Caco-2 (cell line): ENCODE measurements around the gene STAP1. TPM values are rescaled to one million over a fixed set of nuclear protein-coding genes. Genes with fewer than 3 reads are reported as not detected.

ENCODE experiments used
- BruUV-seq: library from RNA; stranded (reverse); fragments of 400-500 nt; replicated peaks from 2 replicates; lab custom pipeline; 2021; lab: Mats Ljungman, UMichigan
- CTCF ChIA-PET: fragments of 300-600 bp; sonication (Branson Sonifier 250); formaldehyde crosslinking; loops from one replicate; lab custom pipeline; 2022; ENCODE audit warnings: antibody characterized with exemption; lab: Charles Lee
- POLR2A ChIA-PET: fragments of 300-600 bp; sonication (Branson Sonifier 250); formaldehyde crosslinking; loops from one replicate; lab custom pipeline; 2022; ENCODE audit warnings: antibody characterized with exemption; lab: Charles Lee
- DNase-seq, 2 experiments: peaks; one replicate each; pipeline versions ENCODE4 v3.0.0 to v3.0.0-alpha.2; 2020 to 2022
- H3K27me3 ChIP-seq: replicated peaks from 2 replicates; pipeline ENCODE4 v1.6.0; 2011; ENCODE audit warnings: low read length; ENCODE audit not compliant: control insufficient read depth, insufficient read depth
- H3K36me3 ChIP-seq: 2 replicates; pipeline ENCODE4 v1.5.1; 2011; ENCODE audit warnings: low read length; ENCODE audit not compliant: control insufficient read depth, insufficient read depth
- H3K4me1 ChIP-seq: fragments of 250-450 bp; sonication (Bioruptor Pico); 2 replicates; pipeline ENCODE4 v1.5.1; 2020; ENCODE audit warnings: mild to moderate bottlenecking
- H3K4me3 ChIP-seq: 2 replicates; pipeline ENCODE4 v1.5.1; 2011; ENCODE audit warnings: low read depth, mild to moderate bottlenecking, control low read depth, low read length
- H3K9me3 ChIP-seq: fragments of 250-450 bp; sonication (Bioruptor Pico); 2 replicates; pipeline ENCODE4 v1.5.1; 2020; ENCODE audit warnings: mild to moderate bottlenecking, moderate library complexity
- H3K27ac Mint-ChIP-seq: one replicate; pipeline ENCODE4 v1.8.0; 2022; ENCODE audit warnings: mixed read lengths; ENCODE audit not compliant: unreplicated experiment
- H3K27me3 Mint-ChIP-seq: one replicate; pipeline ENCODE4 v1.8.0; 2022; ENCODE audit warnings: mixed read lengths; ENCODE audit not compliant: insufficient read depth, unreplicated experiment
- H3K36me3 Mint-ChIP-seq: one replicate; pipeline ENCODE4 v1.8.0; 2022; ENCODE audit warnings: mild to moderate bottlenecking, mixed read lengths; ENCODE audit not compliant: insufficient read depth, unreplicated experiment
- H3K4me1 Mint-ChIP-seq: one replicate; pipeline ENCODE4 v1.8.0; 2022; ENCODE audit warnings: low read depth, mixed read lengths; ENCODE audit not compliant: unreplicated experiment
- H3K4me3 Mint-ChIP-seq: one replicate; pipeline ENCODE4 v1.8.0; 2022; ENCODE audit warnings: mild to moderate bottlenecking, moderate library complexity, mixed read lengths; ENCODE audit not compliant: unreplicated experiment
- H3K9me3 Mint-ChIP-seq: one replicate; pipeline ENCODE4 v1.8.0; 2022; ENCODE audit warnings: mixed read lengths; ENCODE audit not compliant: unreplicated experiment
- intact Hi-C: fragments of 100-400 bp; cut with micrococcal nuclease; formaldehyde crosslinking; loops from one replicate; pipeline ENCODE4 v1.10.0; 2022; ENCODE audit not compliant: unreplicated experiment
- total RNA-seq: library from RNA; stranded (reverse); gene quantifications from 2 replicates; pipeline ENCODE4 v1.2.3, GENCODE V29; 2022
- TF ChIP-seq, protein P1 (sequence below), 2 experiments: fragments of 200-600 bp in 1 of 2; IDR thresholded peaks; 1 replicate in 1 of 2; 2 replicates in 1 of 2; pipeline versions ENCODE4 v1.5.1 to v1.8.0; 2011 to 2022; ENCODE audit warnings: antibody characterized with exemption in 1 of 2, control low read depth in 1 of 2, inconsistent platforms in 1 of 2, low read depth in 1 of 2, low read length in 1 of 2, mild to moderate bottlenecking in 1 of 2, moderate library complexity in 1 of 2; ENCODE audit not compliant: insufficient read depth in 1 of 2, severe bottlenecking in 1 of 2, unreplicated experiment in 1 of 2

The STAP1 gene
- total RNA-seq, 1 experiment from 2014 or later: not detected

- no peaks in the 10 kb centered on the region for H3K4me1 ChIP-seq
- no peak for DNase-seq
- intact Hi-C loops: no loop called here
- H3K27me3 ChIP-seq: no peaks in the 10 kb centered on the region
- H3K4me3 ChIP-seq: no peak overlapping the region
- ChIA-PET CTCF (no interaction called here), POLR2A (no interaction called here)
- no peaks in the 10 kb centered on the region for H3K4me1 Mint-ChIP-seq
- peaks cover 24% of the 10 kb centered on the region for H3K36me3 Mint-ChIP-seq
- H3K4me3 Mint-ChIP-seq: no peak overlapping the region
- no peaks in the 10 kb centered on the region for H3K9me3 Mint-ChIP-seq
- no peak overlapping the region for H3K27ac Mint-ChIP-seq
- no TSS peak for BruUV-seq
- H3K36me3 ChIP-seq: no peaks in the 10 kb centered on the region
- no peaks in the 10 kb centered on the region for H3K27me3 Mint-ChIP-seq
- TF ChIP-seq, protein P1, sequence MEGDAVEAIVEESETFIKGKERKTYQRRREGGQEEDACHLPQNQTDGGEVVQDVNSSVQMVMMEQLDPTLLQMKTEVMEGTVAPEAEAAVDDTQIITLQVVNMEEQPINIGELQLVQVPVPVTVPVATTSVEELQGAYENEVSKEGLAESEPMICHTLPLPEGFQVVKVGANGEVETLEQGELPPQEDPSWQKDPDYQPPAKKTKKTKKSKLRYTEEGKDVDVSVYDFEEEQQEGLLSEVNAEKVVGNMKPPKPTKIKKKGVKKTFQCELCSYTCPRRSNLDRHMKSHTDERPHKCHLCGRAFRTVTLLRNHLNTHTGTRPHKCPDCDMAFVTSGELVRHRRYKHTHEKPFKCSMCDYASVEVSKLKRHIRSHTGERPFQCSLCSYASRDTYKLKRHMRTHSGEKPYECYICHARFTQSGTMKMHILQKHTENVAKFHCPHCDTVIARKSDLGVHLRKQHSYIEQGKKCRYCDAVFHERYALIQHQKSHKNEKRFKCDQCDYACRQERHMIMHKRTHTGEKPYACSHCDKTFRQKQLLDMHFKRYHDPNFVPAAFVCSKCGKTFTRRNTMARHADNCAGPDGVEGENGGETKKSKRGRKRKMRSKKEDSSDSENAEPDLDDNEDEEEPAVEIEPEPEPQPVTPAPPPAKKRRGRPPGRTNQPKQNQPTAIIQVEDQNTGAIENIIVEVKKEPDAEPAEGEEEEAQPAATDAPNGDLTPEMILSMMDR (IDR thresholded peaks at IDR 0.05; ENCODE audit: insufficient read depth in 1 of 2, low read depth in 1 of 2, low read length in 1 of 2, severe bottlenecking in 1 of 2, unreplicated experiment in 1 of 2): no peak
- no peaks in the 10 kb centered on the region for H3K9me3 ChIP-seq
Measured at GRCh38 chr4:67651536-67651935, 93.0 kb downstream of the STAP1 start.

Other genes starting within 250 kb of the STAP1 start
- 19.5 and 19.7 TPM in 2 replicates for gene CENPC, start 13.2 kb upstream of the STAP1 start, total RNA-seq
- 74.6 and 77.7 TPM in 2 replicates for gene UBA6, start 142.4 kb downstream of the STAP1 start, total RNA-seq
- not detected in 2 replicates for gene GNRHR, start 195.7 kb downstream of the STAP1 start, total RNA-seq